Endothelial cell of umbilical vein (primary cell): ENCODE measurements around the gene FBXO10. TPM values are rescaled to one million over a fixed set of nuclear protein-coding genes. Genes with fewer than 3 reads are reported as not detected.

ENCODE experiments used
- polyA plus RNA-seq, 4 experiments: library from polyadenylated mRNA; depleted of rRNA in 3 of 4; stranded (reverse) in 3 of 4; unstranded in 1 of 4; fragments of >200 nt; gene quantifications; 2 replicates each; pipeline versions ENCODE4 v1.2.1 to v1.2.3, GENCODE V29; 2011 to 2012; ENCODE audit warnings: missing spikeins in 1 of 4
- total RNA-seq: library from RNA; stranded (reverse); gene quantifications from 2 replicates; pipeline ENCODE4 v1.2.3, GENCODE V29; 2021

The FBXO10 gene
- total and polyA plus RNA-seq, 2 donors (not counting 3 experiments of a cell fraction or from before 2014, with no cell fraction given): 11.8 to 14.4 TPM

Other genes with a start within 250 kb of the FBXO10 start
- 91.2 and 103 TPM in 2 replicates for gene GRHPR, start 153.7 kb downstream of the FBXO10 start, total RNA-seq
- gene GRHPR, start 153.7 kb downstream of the FBXO10 start, polyA plus RNA-seq: 247 and 267 TPM in 2 replicates
- gene ZBTB5, start 110.9 kb downstream of the FBXO10 start, total RNA-seq: 9.6 and 10.0 TPM in 2 replicates
- 12.5 and 13.7 TPM in 2 replicates for gene ZBTB5, start 110.9 kb downstream of the FBXO10 start, polyA plus RNA-seq
- 17.2 and 21.2 TPM in 2 replicates for gene POLR1E, start 90.4 kb downstream of the FBXO10 start, total RNA-seq
- gene POLR1E, start 90.4 kb downstream of the FBXO10 start, polyA plus RNA-seq: 6.3 and 9.0 TPM in 2 replicates
- gene TOMM5, start 16.2 kb upstream of the FBXO10 start, total RNA-seq: 145 and 147 TPM in 2 replicates
- gene TOMM5, start 16.2 kb upstream of the FBXO10 start, polyA plus RNA-seq: 110 and 122 TPM in 2 replicates
- gene FRMPD1, start 74.6 kb upstream of the FBXO10 start, total RNA-seq: not detected in 2 replicates
- not detected in 2 replicates for gene FRMPD1, start 74.6 kb upstream of the FBXO10 start, polyA plus RNA-seq
- gene TRMT10B, start 177.4 kb upstream of the FBXO10 start, total RNA-seq: 5.2 and 7.0 TPM in 2 replicates
- 2.5 and 3.0 TPM in 2 replicates for gene TRMT10B, start 177.4 kb upstream of the FBXO10 start, polyA plus RNA-seq
- gene EXOSC3, start 208.7 kb upstream of the FBXO10 start, total RNA-seq: 38.0 and 39.1 TPM in 2 replicates
- gene EXOSC3, start 208.7 kb upstream of the FBXO10 start, polyA plus RNA-seq: 21.5 and 25.0 TPM in 2 replicates
- gene DCAF10, start 224.4 kb upstream of the FBXO10 start, total RNA-seq: 20.0 and 21.5 TPM in 2 replicates
- gene DCAF10, start 224.4 kb upstream of the FBXO10 start, polyA plus RNA-seq: 11.3 and 13.1 TPM in 2 replicates